ENCODE data around the gene SLC45A1.
A peak's percentile ranks its signal among the peaks of the same experiment; 100 is the strongest.

Gene SLC45A1

GRCh38 chr1:8368956-8369639 is 51.2 kb downstream of the SLC45A1 start:
- Histone ChIP-seq H3K9ac (ENCODE audit: low read depth in 1 of 2, low read length in 2 of 2) (no peak overlapping the region), H3K4me3 (ENCODE audit: low read depth in 1 of 2, low read length in 2 of 2) (no peak overlapping the region), H3K9me3 (ENCODE audit: control insufficient read depth in 1 of 2, low read length in 2 of 2) (no peaks in the 10 kb centered on the region), H3K4me1 (ENCODE audit: control insufficient read depth in 1 of 2, insufficient read depth in 2 of 2, low read length in 2 of 2) (peaks cover 42 to 63% of the 10 kb centered on the region in 2 donors), H3K36me3 (ENCODE audit: control insufficient read depth in 1 of 2, insufficient read depth in 2 of 2, low read length in 2 of 2) (peaks cover 4 to 45% of the 10 kb centered on the region in 2 donors), H3K27ac (ENCODE audit: low read depth, low read length) (no peak overlapping the region), H3K27me3 (ENCODE audit: control insufficient read depth in 1 of 2, insufficient read depth in 2 of 2, low read length in 2 of 2) (no peaks in the 10 kb centered on the region)

DNA sequence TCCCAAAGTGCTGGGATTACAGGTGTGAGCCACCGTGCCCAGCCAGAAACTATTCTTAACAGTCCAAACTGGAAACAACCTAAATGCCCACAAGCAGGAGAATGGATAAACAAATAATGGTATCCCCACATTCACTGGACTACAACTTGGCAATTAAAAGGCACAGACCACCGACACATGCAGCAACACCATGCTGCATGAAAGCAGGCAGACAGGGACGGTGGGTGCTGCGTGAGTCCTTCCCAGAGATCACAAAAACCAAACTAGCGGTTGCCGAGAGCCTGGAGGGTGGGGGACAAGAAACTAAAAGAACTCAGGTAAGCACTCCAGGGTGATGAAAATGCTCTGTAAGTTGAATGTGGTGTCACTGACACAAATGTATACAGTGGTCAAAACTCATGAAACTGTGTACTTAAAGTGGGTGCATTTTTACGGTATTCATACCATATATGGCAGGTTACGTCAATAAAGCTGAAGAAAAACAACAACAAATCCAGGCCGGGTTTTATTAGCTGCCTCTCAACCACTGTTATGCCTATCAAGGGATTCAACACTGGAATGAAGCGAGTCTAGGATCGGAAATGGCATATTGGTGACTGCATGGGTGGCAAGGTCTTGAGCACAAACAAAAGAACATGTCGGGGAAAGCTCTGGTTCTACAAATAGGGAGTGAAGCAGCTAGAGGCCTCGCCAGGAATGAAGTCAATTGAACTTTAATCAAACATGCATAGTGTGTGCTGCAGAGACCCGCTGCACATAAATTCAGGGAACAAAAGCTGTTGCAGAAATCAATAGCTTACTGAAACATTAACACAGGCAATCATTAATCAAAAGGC is 52.4 kb downstream of the SLC45A1 start:
- Histone ChIP-seq H3K9ac (ENCODE audit: low read depth in 1 of 2, low read length in 2 of 2) (no peak overlapping the region), H3K36me3 (ENCODE audit: control insufficient read depth in 1 of 2, insufficient read depth in 2 of 2, low read length in 2 of 2) (peaks cover 0 to 36% of the 10 kb centered on the region in 2 donors), H3K4me3 (ENCODE audit: low read depth in 1 of 2, low read length in 2 of 2) (no peak overlapping the region), H3K27me3 (ENCODE audit: control insufficient read depth in 1 of 2, insufficient read depth in 2 of 2, low read length in 2 of 2) (no peaks in the 10 kb centered on the region), H3K9me3 (ENCODE audit: control insufficient read depth in 1 of 2, low read length in 2 of 2) (no peaks in the 10 kb centered on the region), H3K27ac (ENCODE audit: low read depth, low read length) (peak overlapping the region; percentile 16), H3K4me1 (ENCODE audit: control insufficient read depth in 1 of 2, insufficient read depth in 2 of 2, low read length in 2 of 2) (peaks cover 49 to 63% of the 10 kb centered on the region in 2 donors)

- Histone ChIP-seq H3K4me3 (ENCODE audit: low read depth in 1 of 2, low read length in 2 of 2) (no peak overlapping the region), H3K27ac (ENCODE audit: low read depth, low read length) (peak overlapping the region; percentile 4), H3K4me1 (ENCODE audit: control insufficient read depth in 1 of 2, insufficient read depth in 2 of 2, low read length in 2 of 2) (peaks cover 49 to 63% of the 10 kb centered on the region in 2 donors), H3K9me3 (ENCODE audit: control insufficient read depth in 1 of 2, low read length in 2 of 2) (no peaks in the 10 kb centered on the region), H3K36me3 (ENCODE audit: control insufficient read depth in 1 of 2, insufficient read depth in 2 of 2, low read length in 2 of 2) (peaks cover 0 to 29% of the 10 kb centered on the region in 2 donors), H3K27me3 (ENCODE audit: control insufficient read depth in 1 of 2, insufficient read depth in 2 of 2, low read length in 2 of 2) (no peaks in the 10 kb centered on the region), H3K9ac (ENCODE audit: low read depth in 1 of 2, low read length in 2 of 2) (no peak overlapping the region)
Measured at GRCh38 chr1:8370905-8371315, 53.0 kb downstream of the SLC45A1 start.

- Histone ChIP-seq H3K4me3 (ENCODE audit: low read depth in 1 of 2, low read length in 2 of 2) (no peak overlapping the region), H3K4me1 (ENCODE audit: control insufficient read depth in 1 of 2, insufficient read depth in 2 of 2, low read length in 2 of 2) (peaks cover 49 to 69% of the 10 kb centered on the region in 2 donors)
Measured at GRCh38 chr1:8371372-8371991, 53.6 kb downstream of the SLC45A1 start.

GRCh38 chr1:8373125-8373524 is 55.2 kb downstream of the SLC45A1 start:
- peaks cover 49 to 63% of the 10 kb centered on the region in 2 donors for H3K4me1 ChIP-seq (ENCODE audit: control insufficient read depth in 1 of 2, insufficient read depth in 2 of 2, low read length in 2 of 2)
- no peak overlapping the region for H3K27ac ChIP-seq (ENCODE audit: low read depth, low read length)
- H3K36me3 ChIP-seq (ENCODE audit: control insufficient read depth in 1 of 2, insufficient read depth in 2 of 2, low read length in 2 of 2), result peaks cover 0 to 18% of the 10 kb centered on the region in 2 donors
- H3K9me3 ChIP-seq (ENCODE audit: control insufficient read depth in 1 of 2, low read length in 2 of 2), result no peaks in the 10 kb centered on the region
- H3K4me3 ChIP-seq (ENCODE audit: low read depth in 1 of 2, low read length in 2 of 2), result no peak overlapping the region
- H3K9ac ChIP-seq (ENCODE audit: low read depth in 1 of 2, low read length in 2 of 2), result peak overlapping the region in 1 of 2 donors; percentile 7
- no peaks in the 10 kb centered on the region for H3K27me3 ChIP-seq (ENCODE audit: control insufficient read depth in 1 of 2, insufficient read depth in 2 of 2, low read length in 2 of 2)

More at GRCh38 chr1:8371372-8371991, 53.6 kb downstream of the SLC45A1 start:
- H3K27ac ChIP-seq (ENCODE audit: low read depth, low read length), result peak overlapping the region; percentile 4
- no peaks in the 10 kb centered on the region for H3K27me3 ChIP-seq (ENCODE audit: control insufficient read depth in 1 of 2, insufficient read depth in 2 of 2, low read length in 2 of 2)
- peaks cover 0 to 24% of the 10 kb centered on the region in 2 donors for H3K36me3 ChIP-seq (ENCODE audit: control insufficient read depth in 1 of 2, insufficient read depth in 2 of 2, low read length in 2 of 2)
- no peaks in the 10 kb centered on the region for H3K9me3 ChIP-seq (ENCODE audit: control insufficient read depth in 1 of 2, low read length in 2 of 2)
- no peak overlapping the region for H3K9ac ChIP-seq (ENCODE audit: low read depth in 1 of 2, low read length in 2 of 2)

DNA sequence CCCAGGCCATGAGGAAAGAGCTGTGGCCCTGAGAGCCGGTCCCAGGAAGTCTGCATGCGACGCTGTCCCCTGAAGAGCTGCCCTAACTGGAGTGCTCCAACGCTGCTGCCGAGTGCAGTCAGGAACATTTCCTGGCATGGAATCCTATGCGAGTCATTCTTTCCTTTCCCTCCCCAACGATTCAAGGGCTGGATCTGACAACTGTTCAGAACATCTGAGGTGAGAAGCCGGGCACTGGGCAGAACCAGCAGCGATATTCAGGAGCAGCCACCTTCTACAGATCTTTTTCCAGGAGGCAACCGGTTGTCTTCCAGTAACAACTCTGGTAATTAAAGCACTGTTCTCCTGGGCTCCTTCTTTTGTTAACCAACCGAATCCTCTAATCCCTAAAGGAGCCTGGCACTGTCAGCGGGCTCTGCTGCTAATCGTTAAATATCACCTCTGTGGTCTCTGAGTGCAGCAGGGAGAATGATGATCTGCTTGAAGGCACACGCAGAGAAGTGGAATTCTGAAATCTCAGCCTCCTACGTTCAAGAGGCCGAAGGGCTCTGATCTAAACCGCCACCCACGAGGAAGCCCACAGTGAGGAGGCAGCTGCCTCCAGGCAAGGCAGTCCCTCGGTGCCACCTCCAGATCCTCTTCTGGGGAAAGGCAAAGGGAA is 55.8 kb downstream of the SLC45A1 start:
- peak overlapping the region in 1 of 2 donors; percentile 31 for H3K9ac ChIP-seq (ENCODE audit: low read depth in 1 of 2, low read length in 2 of 2)
- no peak overlapping the region for H3K4me3 ChIP-seq (ENCODE audit: low read depth in 1 of 2, low read length in 2 of 2)
- H3K9me3 ChIP-seq (ENCODE audit: control insufficient read depth in 1 of 2, low read length in 2 of 2), result no peaks in the 10 kb centered on the region
- peaks cover 0 to 18% of the 10 kb centered on the region in 2 donors for H3K36me3 ChIP-seq (ENCODE audit: control insufficient read depth in 1 of 2, insufficient read depth in 2 of 2, low read length in 2 of 2)
- H3K4me1 ChIP-seq (ENCODE audit: control insufficient read depth in 1 of 2, insufficient read depth in 2 of 2, low read length in 2 of 2), result peaks cover 53 to 67% of the 10 kb centered on the region in 2 donors
- no peaks in the 10 kb centered on the region for H3K27me3 ChIP-seq (ENCODE audit: control insufficient read depth in 1 of 2, insufficient read depth in 2 of 2, low read length in 2 of 2)
- H3K27ac ChIP-seq (ENCODE audit: low read depth, low read length), result peak overlapping the region; percentile 63

- H3K4me1 ChIP-seq (ENCODE audit: control insufficient read depth in 1 of 2, insufficient read depth in 2 of 2, low read length in 2 of 2), result peaks cover 60 to 70% of the 10 kb centered on the region in 2 donors
Measured at GRCh38 chr1:8374356-8374755, 56.4 kb downstream of the SLC45A1 start.

GRCh38 chr1:8374812-8375211 is 56.9 kb downstream of the SLC45A1 start:
- no peak overlapping the region for H3K27ac ChIP-seq (ENCODE audit: low read depth, low read length)
- H3K27me3 ChIP-seq (ENCODE audit: control insufficient read depth in 1 of 2, insufficient read depth in 2 of 2, low read length in 2 of 2), result no peaks in the 10 kb centered on the region
- peaks cover 60 to 74% of the 10 kb centered on the region in 2 donors for H3K4me1 ChIP-seq (ENCODE audit: control insufficient read depth in 1 of 2, insufficient read depth in 2 of 2, low read length in 2 of 2)
- no peak overlapping the region for H3K4me3 ChIP-seq (ENCODE audit: low read depth in 1 of 2, low read length in 2 of 2)
- H3K9me3 ChIP-seq (ENCODE audit: control insufficient read depth in 1 of 2, low read length in 2 of 2), result no peaks in the 10 kb centered on the region
- H3K9ac ChIP-seq (ENCODE audit: low read depth in 1 of 2, low read length in 2 of 2), result no peak overlapping the region
- H3K36me3 ChIP-seq (ENCODE audit: control insufficient read depth in 1 of 2, insufficient read depth in 2 of 2, low read length in 2 of 2), result peaks cover 0 to 18% of the 10 kb centered on the region in 2 donors

More at GRCh38 chr1:8374356-8374755, 56.4 kb downstream of the SLC45A1 start:
- H3K27ac ChIP-seq (ENCODE audit: low read depth, low read length), result no peak overlapping the region
- H3K36me3 ChIP-seq (ENCODE audit: control insufficient read depth in 1 of 2, insufficient read depth in 2 of 2, low read length in 2 of 2), result peaks cover 0 to 18% of the 10 kb centered on the region in 2 donors
- H3K9me3 ChIP-seq (ENCODE audit: control insufficient read depth in 1 of 2, low read length in 2 of 2), result no peaks in the 10 kb centered on the region
- no peak overlapping the region for H3K4me3 ChIP-seq (ENCODE audit: low read depth in 1 of 2, low read length in 2 of 2)
- peak overlapping the region in 1 of 2 donors; percentile 31 for H3K9ac ChIP-seq (ENCODE audit: low read depth in 1 of 2, low read length in 2 of 2)
- H3K27me3 ChIP-seq (ENCODE audit: control insufficient read depth in 1 of 2, insufficient read depth in 2 of 2, low read length in 2 of 2), result no peaks in the 10 kb centered on the region

DNA sequence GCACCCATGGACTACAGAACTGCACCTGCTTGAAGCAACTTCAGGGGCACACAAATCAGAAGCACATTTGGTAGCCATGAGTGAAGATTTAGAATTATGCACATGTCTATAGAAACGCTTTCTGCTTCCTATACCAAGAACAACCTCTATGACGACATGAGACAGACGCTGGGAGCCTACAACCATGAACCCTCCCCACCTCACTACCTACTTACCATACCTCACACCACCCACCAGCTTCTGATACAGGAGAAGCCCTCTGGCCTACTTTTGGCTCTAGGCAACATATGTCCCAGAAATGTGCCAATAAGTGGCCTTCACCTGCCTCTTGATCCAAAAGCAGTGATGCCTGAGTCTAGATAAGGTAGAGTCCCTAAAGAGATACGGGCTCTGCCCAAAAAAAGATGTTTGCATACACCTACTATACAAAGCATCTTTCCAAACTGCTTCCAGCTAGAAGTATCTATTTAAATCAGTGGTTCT is 58.5 kb downstream of the SLC45A1 start:
- Histone ChIP-seq H3K36me3 (ENCODE audit: control insufficient read depth in 1 of 2, insufficient read depth in 2 of 2, low read length in 2 of 2) (peaks cover 0 to 27% of the 10 kb centered on the region in 2 donors), H3K27ac (ENCODE audit: low read depth, low read length) (no peak overlapping the region), H3K4me3 (ENCODE audit: low read depth in 1 of 2, low read length in 2 of 2) (no peak overlapping the region), H3K4me1 (ENCODE audit: control insufficient read depth in 1 of 2, insufficient read depth in 2 of 2, low read length in 2 of 2) (peaks cover 49 to 60% of the 10 kb centered on the region in 2 donors), H3K9ac (ENCODE audit: low read depth in 1 of 2, low read length in 2 of 2) (no peak overlapping the region), H3K27me3 (ENCODE audit: control insufficient read depth in 1 of 2, insufficient read depth in 2 of 2, low read length in 2 of 2) (no peaks in the 10 kb centered on the region), H3K9me3 (ENCODE audit: control insufficient read depth in 1 of 2, low read length in 2 of 2) (no peaks in the 10 kb centered on the region)
